AG09309 (cell line): ENCODE data around the gene ECHDC3.

Source experiments
- DNase-seq: peaks from one replicate; pipeline ENCODE4 v3.0.0-alpha.2; 2010; ENCODE audit warnings: low read depth
- H3K4me3 ChIP-seq: 2 replicates; pipeline ENCODE4 v1.5.1; 2011; ENCODE audit warnings: mild to moderate bottlenecking, low read depth, low read length, moderate library complexity; ENCODE audit not compliant: control insufficient read depth
- CTCF ChIP-seq: IDR thresholded peaks from 2 replicates; pipeline ENCODE4 v1.5.1; 2011; ENCODE audit warnings: mild to moderate bottlenecking, low read depth, low read length, inconsistent platforms; ENCODE audit not compliant: insufficient read depth, control insufficient read depth; ENCODE audit errors: missing control alignments

ECHDC3 gene

GRCh38 chr10:11776080-11776479 lies 33.9 kb downstream of the ECHDC3 start:
- no peak for DNase-seq
- no peak for TF ChIP-seq CTCF
- no peak overlapping the region for H3K4me3 ChIP-seq

GRCh38 chr10:11781114-11781513 lies 38.9 kb downstream of the ECHDC3 start:
- no peak for TF ChIP-seq CTCF
- H3K4me3 ChIP-seq: no peak overlapping the region
- DNase-seq: no peak

- DNase-seq: no peak
- peak; percentile 60 for TF ChIP-seq CTCF
- no peak overlapping the region for H3K4me3 ChIP-seq
Observed at GRCh38 chr10:11782793-11783557, 40.8 kb downstream of the ECHDC3 start.

DNA sequence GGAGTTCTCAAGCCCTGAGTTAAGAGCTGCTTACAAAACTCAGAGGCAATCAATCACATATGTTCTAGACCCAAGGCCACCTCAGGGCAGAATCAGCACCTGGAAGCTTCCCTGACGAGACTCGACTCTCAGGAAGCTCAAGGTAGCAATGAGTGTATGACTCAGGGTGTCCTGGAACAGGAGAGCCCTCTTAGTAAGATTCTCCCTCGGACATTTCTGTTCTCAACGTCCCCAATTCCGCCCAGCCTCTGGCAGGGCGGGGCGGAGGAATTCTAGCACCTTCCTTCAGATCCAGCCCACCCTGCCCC lies 41.3 kb downstream of the ECHDC3 start:
- no peak for TF ChIP-seq CTCF
- no peak overlapping the region for H3K4me3 ChIP-seq
- no peak for DNase-seq

GRCh38 chr10:11787374-11787773 lies 45.2 kb downstream of the ECHDC3 start:
- no peak overlapping the region for H3K4me3 ChIP-seq
- no peak for TF ChIP-seq CTCF
- no peak for DNase-seq

GRCh38 chr10:11787846-11788245 lies 45.7 kb downstream of the ECHDC3 start:
- H3K4me3 ChIP-seq: no peak overlapping the region
- no peak for TF ChIP-seq CTCF
- no peak for DNase-seq

- no peak for DNase-seq
- no peak overlapping the region for H3K4me3 ChIP-seq
- TF ChIP-seq CTCF: no peak
Observed at GRCh38 chr10:11789306-11789705, 47.1 kb downstream of the ECHDC3 start.
